HEK293 (cell line): ENCODE data around the gene MACIR.

Experiments
- CTCF ChIA-PET: fragments of 350-600 bp; formaldehyde crosslinking; extraction: SDS; loops from one replicate; lab custom pipeline; 2021; ENCODE audit warnings: antibody characterized with exemption; lab: Yijun Ruan, JAX
- POLR2A ChIA-PET: fragments of 300-600 bp; formaldehyde crosslinking; extraction: SDS; loops from one replicate; lab custom pipeline; 2020; ENCODE audit warnings: antibody characterized with exemption, inconsistent platforms; lab: Yijun Ruan, JAX
- H3K27ac ChIP-seq: fragments of 200-500 bp; sonication (Bioruptor generic); 2 replicates; pipeline ENCODE4 v1.5.1; 2014; ENCODE audit warnings: low read depth, low read length, control low read depth, inconsistent platforms; ENCODE audit errors: extremely low read depth
- H3K36me3 ChIP-seq, 2 experiments: fragments of 200-500 bp in 1 of 2; sonication (Bioruptor generic) in 1 of 2; 1 replicate in 1 of 2; 2 replicates in 1 of 2; pipeline ENCODE4 v1.5.1; 2014 to 2017; ENCODE audit warnings: inconsistent platforms in 2 of 2, low read length in 2 of 2; ENCODE audit not compliant: control insufficient read depth in 2 of 2, insufficient read depth in 1 of 2
- H3K4me1 ChIP-seq: fragments of 200-500 bp; sonication (Bioruptor generic); 2 replicates; pipeline ENCODE4 v1.5.1; 2014; ENCODE audit warnings: mild to moderate bottlenecking, low read length, inconsistent platforms; ENCODE audit not compliant: control insufficient read depth, insufficient read depth
- H3K4me3 ChIP-seq: 2 replicates; pipeline ENCODE4 v1.5.1; 2011; ENCODE audit warnings: low read depth, mild to moderate bottlenecking, control low read depth, low read length, moderate library complexity
- H3K9me3 ChIP-seq: fragments of 200-500 bp; sonication (Bioruptor generic); 2 replicates; pipeline ENCODE4 v1.5.1; 2014; ENCODE audit warnings: low read depth, low read length, inconsistent platforms; ENCODE audit not compliant: control insufficient read depth, insufficient read depth
- BCL11B ChIP-seq: fragments of 450-650 bp; formaldehyde crosslinking; IDR thresholded peaks from 2 replicates; pipeline ENCODE4 v1.5.1; 2016; ENCODE audit warnings: low read depth, missing biosample characterization, missing genetic modification characterization
- IKZF3 ChIP-seq: fragments of 450-650 bp; IDR thresholded peaks from 2 replicates; pipeline ENCODE4 v1.5.0; 2018; ENCODE audit warnings: missing biosample characterization, mild to moderate bottlenecking, missing genetic modification characterization, moderate library complexity
- OSR2 ChIP-seq: fragments of 450-650 bp; formaldehyde crosslinking; IDR thresholded peaks from 2 replicates; pipeline ENCODE4 v1.5.1; 2016; ENCODE audit warnings: missing biosample characterization, missing genetic modification characterization
- RBAK ChIP-seq: fragments of 450-650 bp; formaldehyde crosslinking; IDR thresholded peaks from 2 replicates; pipeline ENCODE4 v1.5.1; 2016; ENCODE audit warnings: missing biosample characterization, missing genetic modification characterization
- ZNF114 ChIP-seq: fragments of 450-650 bp; formaldehyde crosslinking; IDR thresholded peaks from 2 replicates; pipeline ENCODE4 v1.5.0; 2017; ENCODE audit warnings: missing biosample characterization, missing genetic modification characterization
- ZNF132 ChIP-seq: fragments of 450-650 bp; formaldehyde crosslinking; IDR thresholded peaks from 2 replicates; pipeline ENCODE4 v1.5.1; 2017; ENCODE audit warnings: missing biosample characterization, missing genetic modification characterization, borderline replicate concordance
- ZNF140 ChIP-seq: fragments of 450-650 bp; formaldehyde crosslinking; IDR thresholded peaks from 2 replicates; pipeline ENCODE4 v1.5.1; 2016; ENCODE audit warnings: missing biosample characterization, missing genetic modification characterization
- ZNF16 ChIP-seq: fragments of 450-650 bp; formaldehyde crosslinking; IDR thresholded peaks from 2 replicates; pipeline ENCODE4 v1.5.1; 2016; ENCODE audit warnings: low read depth, missing biosample characterization, missing genetic modification characterization
- ZNF175 ChIP-seq: fragments of 450-650 bp; formaldehyde crosslinking; IDR thresholded peaks from 2 replicates; pipeline ENCODE4 v1.5.1; 2016; ENCODE audit warnings: missing biosample characterization, missing genetic modification characterization
- ZNF211 ChIP-seq: fragments of 450-650 bp; formaldehyde crosslinking; IDR thresholded peaks from 2 replicates; pipeline ENCODE4 v1.5.1; 2016; ENCODE audit warnings: low read depth, missing biosample characterization, missing genetic modification characterization
- ZNF239 ChIP-seq: fragments of 450-650 bp; formaldehyde crosslinking; IDR thresholded peaks from 2 replicates; pipeline ENCODE4 v1.5.1; 2016; ENCODE audit warnings: missing biosample characterization, missing genetic modification characterization
- ZNF274 ChIP-seq, 2 experiments: fragments of 200-500 bp in 1 of 2; fragments of 450-650 bp in 1 of 2; sonication (Bioruptor generic) in 1 of 2; formaldehyde crosslinking in 1 of 2; IDR thresholded peaks; 2 replicates each; pipeline versions ENCODE4 v1.5.1 to v1.6.1; 2014 to 2016; ENCODE audit warnings: borderline replicate concordance in 1 of 2, inconsistent platforms in 1 of 2, low read length in 1 of 2, missing biosample characterization in 1 of 2, missing genetic modification characterization in 1 of 2
- ZNF324 ChIP-seq: fragments of 450-650 bp; formaldehyde crosslinking; IDR thresholded peaks from 2 replicates; pipeline ENCODE4 v1.5.1; 2016; ENCODE audit warnings: missing biosample characterization, missing genetic modification characterization
- ZNF350 ChIP-seq: fragments of 450-650 bp; formaldehyde crosslinking; IDR thresholded peaks from 2 replicates; pipeline ENCODE4 v1.5.0; 2017; ENCODE audit warnings: missing biosample characterization, mild to moderate bottlenecking, missing genetic modification characterization
- ZNF394 ChIP-seq: fragments of 450-650 bp; formaldehyde crosslinking; IDR thresholded peaks from 2 replicates; pipeline ENCODE4 v1.5.1; 2016; ENCODE audit warnings: missing biosample characterization, missing genetic modification characterization, mild to moderate bottlenecking, moderate library complexity, borderline replicate concordance
- ZNF548 ChIP-seq: fragments of 450-650 bp; formaldehyde crosslinking; IDR thresholded peaks from 2 replicates; pipeline ENCODE4 v1.5.1; 2016; ENCODE audit warnings: missing biosample characterization, missing genetic modification characterization
- ZNF549 ChIP-seq: fragments of 450-650 bp; IDR thresholded peaks from 2 replicates; pipeline ENCODE4 v1.5.1; 2018; ENCODE audit warnings: missing biosample characterization, missing genetic modification characterization, mild to moderate bottlenecking, inconsistent platforms, moderate library complexity
- ZNF555 ChIP-seq: fragments of 450-650 bp; formaldehyde crosslinking; conservative IDR thresholded peaks from 2 replicates; pipeline ENCODE4 v1.5.1; 2017; ENCODE audit warnings: missing biosample characterization, mild to moderate bottlenecking, missing genetic modification characterization, inconsistent platforms
- ZNF585B ChIP-seq: fragments of 450-650 bp; formaldehyde crosslinking; IDR thresholded peaks from 2 replicates; pipeline ENCODE4 v1.5.1; 2016; ENCODE audit warnings: missing biosample characterization, missing genetic modification characterization
- ZNF664 ChIP-seq: fragments of 450-650 bp; formaldehyde crosslinking; IDR thresholded peaks from 2 replicates; pipeline ENCODE4 v1.5.1; 2016; ENCODE audit warnings: missing biosample characterization, missing genetic modification characterization
- ZNF792 ChIP-seq: fragments of 450-650 bp; formaldehyde crosslinking; IDR thresholded peaks from 2 replicates; pipeline ENCODE4 v1.5.1; 2016; ENCODE audit warnings: missing biosample characterization, missing genetic modification characterization
- ZNF837 ChIP-seq: fragments of 450-650 bp; formaldehyde crosslinking; IDR thresholded peaks from 2 replicates; pipeline ENCODE4 v1.5.1; 2016; ENCODE audit warnings: missing biosample characterization, missing genetic modification characterization
- ZXDB ChIP-seq: fragments of 450-650 bp; formaldehyde crosslinking; IDR thresholded peaks from 2 replicates; pipeline ENCODE4 v1.5.1; 2016; ENCODE audit warnings: missing biosample characterization, missing genetic modification characterization
- TF ChIP-seq, protein P1 (sequence below): fragments of 450-650 bp; formaldehyde crosslinking; conservative IDR thresholded peaks from 2 replicates; pipeline ENCODE4 v1.5.1; 2016; ENCODE audit warnings: low read depth, missing biosample characterization, missing genetic modification characterization
- TF ChIP-seq, protein P2 (sequence below): fragments of 450-650 bp; formaldehyde crosslinking; IDR thresholded peaks from 2 replicates; pipeline ENCODE4 v1.5.0; 2017; ENCODE audit warnings: missing biosample characterization, missing genetic modification characterization, borderline replicate concordance
- TF ChIP-seq, protein P3 (sequence below): fragments of 450-650 bp; formaldehyde crosslinking; IDR thresholded peaks from 2 replicates; pipeline ENCODE4 v1.5.1; 2016; ENCODE audit warnings: missing biosample characterization, missing genetic modification characterization
- TF ChIP-seq, protein P4 (sequence below): fragments of 450-650 bp; formaldehyde crosslinking; IDR thresholded peaks from 2 replicates; pipeline ENCODE4 v1.5.1; 2016; ENCODE audit warnings: missing biosample characterization, missing genetic modification characterization
- TF ChIP-seq, protein P5 (sequence below): fragments of 450-650 bp; formaldehyde crosslinking; IDR thresholded peaks from 2 replicates; pipeline ENCODE4 v1.5.1; 2017; ENCODE audit warnings: missing biosample characterization, missing genetic modification characterization

The MACIR gene

DNA sequence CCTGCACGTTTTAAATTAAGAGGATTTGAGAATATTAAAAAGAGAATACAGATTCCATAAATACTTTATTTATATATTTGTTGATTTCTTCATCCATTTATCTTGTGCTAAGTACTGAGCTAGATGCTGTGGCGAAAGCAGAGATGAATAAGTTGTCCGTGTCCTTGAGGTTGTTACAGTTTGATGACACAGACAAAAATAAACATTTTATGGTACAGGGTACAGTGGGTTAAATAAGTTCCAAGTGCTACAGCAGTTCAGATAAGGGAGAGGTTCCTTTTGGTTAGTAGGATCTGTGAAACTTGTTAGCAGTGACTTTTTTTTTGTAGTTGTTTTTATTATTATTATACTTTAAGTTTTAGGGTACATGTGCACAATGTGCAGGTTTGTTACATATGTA lies 50.2 kb downstream of the MACIR start:
- H3K27ac ChIP-seq = no peak overlapping the region
- no peaks in the 10 kb centered on the region for H3K36me3 ChIP-seq
- TF ChIP-seq, protein P1, sequence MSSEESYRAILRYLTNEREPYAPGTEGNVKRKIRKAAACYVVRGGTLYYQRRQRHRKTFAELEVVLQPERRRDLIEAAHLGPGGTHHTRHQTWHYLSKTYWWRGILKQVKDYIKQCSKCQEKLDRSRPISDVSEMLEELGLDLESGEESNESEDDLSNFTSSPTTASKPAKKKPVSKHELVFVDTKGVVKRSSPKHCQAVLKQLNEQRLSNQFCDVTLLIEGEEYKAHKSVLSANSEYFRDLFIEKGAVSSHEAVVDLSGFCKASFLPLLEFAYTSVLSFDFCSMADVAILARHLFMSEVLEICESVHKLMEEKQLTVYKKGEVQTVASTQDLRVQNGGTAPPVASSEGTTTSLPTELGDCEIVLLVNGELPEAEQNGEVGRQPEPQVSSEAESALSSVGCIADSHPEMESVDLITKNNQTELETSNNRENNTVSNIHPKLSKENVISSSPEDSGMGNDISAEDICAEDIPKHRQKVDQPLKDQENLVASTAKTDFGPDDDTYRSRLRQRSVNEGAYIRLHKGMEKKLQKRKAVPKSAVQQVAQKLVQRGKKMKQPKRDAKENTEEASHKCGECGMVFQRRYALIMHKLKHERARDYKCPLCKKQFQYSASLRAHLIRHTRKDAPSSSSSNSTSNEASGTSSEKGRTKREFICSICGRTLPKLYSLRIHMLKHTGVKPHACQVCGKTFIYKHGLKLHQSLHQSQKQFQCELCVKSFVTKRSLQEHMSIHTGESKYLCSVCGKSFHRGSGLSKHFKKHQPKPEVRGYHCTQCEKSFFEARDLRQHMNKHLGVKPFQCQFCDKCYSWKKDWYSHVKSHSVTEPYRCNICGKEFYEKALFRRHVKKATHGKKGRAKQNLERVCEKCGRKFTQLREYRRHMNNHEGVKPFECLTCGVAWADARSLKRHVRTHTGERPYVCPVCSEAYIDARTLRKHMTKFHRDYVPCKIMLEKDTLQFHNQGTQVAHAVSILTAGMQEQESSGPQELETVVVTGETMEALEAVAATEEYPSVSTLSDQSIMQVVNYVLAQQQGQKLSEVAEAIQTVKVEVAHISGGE (tag by site-specific recombination) = no peak
- TF ChIP-seq ZNF274 (IDR thresholded peaks at IDR 0.05; ENCODE audit: low read length) (no peak), ZNF274 (tag by site-specific recombination; IDR thresholded peaks at IDR 0.05; ENCODE audit: borderline replicate concordance) (no peak), ZNF585B (no peak), ZNF324 (no peak), ZNF175 (tag by site-specific recombination) (no peak), ZNF664 (tag by site-specific recombination) (no peak), ZNF792 (no peak), ZNF132 (tag by site-specific recombination) (no peak), ZNF548 (tag by site-specific recombination) (no peak), BCL11B (tag by site-specific recombination) (no peak), ZNF140 (tag by site-specific recombination) (no peak), ZNF549 (no peak), IKZF3 (tag by site-specific recombination) (no peak), ZXDB (tag by site-specific recombination) (no peak), ZNF394 (tag by site-specific recombination) (no peak), ZNF350 (tag by site-specific recombination) (no peak)
- TF ChIP-seq, protein P2, sequence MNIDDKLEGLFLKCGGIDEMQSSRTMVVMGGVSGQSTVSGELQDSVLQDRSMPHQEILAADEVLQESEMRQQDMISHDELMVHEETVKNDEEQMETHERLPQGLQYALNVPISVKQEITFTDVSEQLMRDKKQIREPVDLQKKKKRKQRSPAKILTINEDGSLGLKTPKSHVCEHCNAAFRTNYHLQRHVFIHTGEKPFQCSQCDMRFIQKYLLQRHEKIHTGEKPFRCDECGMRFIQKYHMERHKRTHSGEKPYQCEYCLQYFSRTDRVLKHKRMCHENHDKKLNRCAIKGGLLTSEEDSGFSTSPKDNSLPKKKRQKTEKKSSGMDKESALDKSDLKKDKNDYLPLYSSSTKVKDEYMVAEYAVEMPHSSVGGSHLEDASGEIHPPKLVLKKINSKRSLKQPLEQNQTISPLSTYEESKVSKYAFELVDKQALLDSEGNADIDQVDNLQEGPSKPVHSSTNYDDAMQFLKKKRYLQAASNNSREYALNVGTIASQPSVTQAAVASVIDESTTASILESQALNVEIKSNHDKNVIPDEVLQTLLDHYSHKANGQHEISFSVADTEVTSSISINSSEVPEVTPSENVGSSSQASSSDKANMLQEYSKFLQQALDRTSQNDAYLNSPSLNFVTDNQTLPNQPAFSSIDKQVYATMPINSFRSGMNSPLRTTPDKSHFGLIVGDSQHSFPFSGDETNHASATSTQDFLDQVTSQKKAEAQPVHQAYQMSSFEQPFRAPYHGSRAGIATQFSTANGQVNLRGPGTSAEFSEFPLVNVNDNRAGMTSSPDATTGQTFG (tag by site-specific recombination) = no peak
- TF ChIP-seq, protein P3, sequence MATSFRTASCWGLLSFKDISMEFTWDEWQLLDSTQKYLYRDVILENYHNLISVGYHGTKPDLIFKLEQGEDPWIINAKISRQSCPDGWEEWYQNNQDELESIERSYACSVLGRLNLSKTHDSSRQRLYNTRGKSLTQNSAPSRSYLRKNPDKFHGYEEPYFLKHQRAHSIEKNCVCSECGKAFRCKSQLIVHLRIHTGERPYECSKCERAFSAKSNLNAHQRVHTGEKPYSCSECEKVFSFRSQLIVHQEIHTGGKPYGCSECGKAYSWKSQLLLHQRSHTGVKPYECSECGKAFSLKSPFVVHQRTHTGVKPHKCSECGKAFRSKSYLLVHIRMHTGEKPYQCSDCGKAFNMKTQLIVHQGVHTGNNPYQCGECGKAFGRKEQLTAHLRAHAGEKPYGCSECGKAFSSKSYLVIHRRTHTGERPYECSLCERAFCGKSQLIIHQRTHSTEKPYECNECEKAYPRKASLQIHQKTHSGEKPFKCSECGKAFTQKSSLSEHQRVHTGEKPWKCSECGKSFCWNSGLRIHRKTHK (tag by site-specific recombination) = no peak
- H3K4me3 ChIP-seq = no peak overlapping the region
- POLR2A ChIA-PET = no interaction called here
- no peaks in the 10 kb centered on the region for H3K9me3 ChIP-seq
- H3K4me1 ChIP-seq = no peaks in the 10 kb centered on the region
- CTCF ChIA-PET = no interaction called here

DNA sequence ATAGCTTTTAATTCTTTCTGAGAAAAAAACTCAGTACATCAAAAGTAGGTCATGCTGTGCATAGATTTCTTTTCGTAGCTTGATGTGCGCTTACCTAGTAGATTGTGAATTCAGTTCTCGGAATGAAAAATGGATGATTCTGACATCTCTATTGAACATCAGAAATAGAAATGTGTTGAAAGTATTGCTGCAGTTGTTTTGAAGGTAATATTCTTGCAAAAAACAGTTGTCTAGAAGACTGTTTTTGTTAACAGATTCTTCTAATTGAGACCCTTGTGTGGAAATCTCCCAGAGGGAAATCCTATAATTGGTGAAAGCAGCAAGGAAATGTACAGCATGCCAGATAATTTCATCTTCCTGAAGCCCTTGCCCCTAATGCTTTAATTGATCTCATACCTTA lies 54.5 kb downstream of the MACIR start:
- H3K4me1 ChIP-seq = no peaks in the 10 kb centered on the region
- CTCF ChIA-PET = no interaction called here
- TF ChIP-seq RBAK (tag by site-specific recombination) = no peak
- TF ChIP-seq OSR2 (tag by site-specific recombination) = no peak
- TF ChIP-seq, protein P4, sequence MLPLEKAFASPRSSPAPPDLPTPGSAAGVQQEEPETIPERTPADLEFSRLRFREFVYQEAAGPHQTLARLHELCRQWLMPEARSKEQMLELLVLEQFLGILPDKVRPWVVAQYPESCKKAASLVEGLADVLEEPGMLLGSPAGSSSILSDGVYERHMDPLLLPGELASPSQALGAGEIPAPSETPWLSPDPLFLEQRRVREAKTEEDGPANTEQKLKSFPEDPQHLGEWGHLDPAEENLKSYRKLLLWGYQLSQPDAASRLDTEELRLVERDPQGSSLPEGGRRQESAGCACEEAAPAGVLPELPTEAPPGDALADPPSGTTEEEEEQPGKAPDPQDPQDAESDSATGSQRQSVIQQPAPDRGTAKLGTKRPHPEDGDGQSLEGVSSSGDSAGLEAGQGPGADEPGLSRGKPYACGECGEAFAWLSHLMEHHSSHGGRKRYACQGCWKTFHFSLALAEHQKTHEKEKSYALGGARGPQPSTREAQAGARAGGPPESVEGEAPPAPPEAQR (tag by site-specific recombination) = no peak
- TF ChIP-seq, protein P5, sequence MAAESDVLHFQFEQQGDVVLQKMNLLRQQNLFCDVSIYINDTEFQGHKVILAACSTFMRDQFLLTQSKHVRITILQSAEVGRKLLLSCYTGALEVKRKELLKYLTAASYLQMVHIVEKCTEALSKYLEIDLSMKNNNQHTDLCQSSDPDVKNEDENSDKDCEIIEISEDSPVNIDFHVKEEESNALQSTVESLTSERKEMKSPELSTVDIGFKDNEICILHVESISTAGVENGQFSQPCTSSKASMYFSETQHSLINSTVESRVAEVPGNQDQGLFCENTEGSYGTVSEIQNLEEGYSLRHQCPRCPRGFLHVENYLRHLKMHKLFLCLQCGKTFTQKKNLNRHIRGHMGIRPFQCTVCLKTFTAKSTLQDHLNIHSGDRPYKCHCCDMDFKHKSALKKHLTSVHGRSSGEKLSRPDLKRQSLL (tag by site-specific recombination) = no peak
- TF ChIP-seq ZNF837 = no peak
- TF ChIP-seq ZNF211 (tag by site-specific recombination) = no peak
- TF ChIP-seq ZNF239 = no peak
- no peak for TF ChIP-seq ZNF555
- TF ChIP-seq ZNF664 (tag by site-specific recombination) = no peak
- no peak for TF ChIP-seq ZNF114 (tag by site-specific recombination)
- no peak for TF ChIP-seq ZNF16

More for the DNA sequence above, 54.5 kb downstream of the MACIR start:
- POLR2A ChIA-PET = no interaction called here
- H3K9me3 ChIP-seq = no peaks in the 10 kb centered on the region
- no peaks in the 10 kb centered on the region for H3K36me3 ChIP-seq
- H3K4me3 ChIP-seq = no peak overlapping the region
- H3K27ac ChIP-seq = no peak overlapping the region
